Measurements from ENCODE around the gene GRIN2A.

GRIN2A gene

DNA sequence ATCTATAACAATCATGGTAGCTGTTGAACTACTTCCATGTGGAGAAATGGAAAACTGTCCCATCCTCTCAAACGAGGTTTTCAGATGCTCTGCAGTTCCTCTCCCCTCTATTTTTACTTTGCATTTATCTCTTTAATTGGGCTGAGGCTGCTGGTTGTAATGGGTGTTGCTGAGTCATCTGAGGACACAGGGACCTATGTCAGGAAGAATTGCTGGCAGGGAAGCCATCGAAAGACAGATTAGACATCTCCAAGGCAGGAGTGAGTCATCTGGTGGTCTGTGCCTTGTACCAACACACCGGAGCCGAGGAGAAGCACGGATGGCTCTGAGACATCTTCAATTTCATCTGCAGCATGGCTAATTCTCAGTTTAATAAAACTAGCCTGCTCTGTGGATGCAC lies 394.5 kb downstream of the GRIN2A start:
- no peaks in the 10 kb centered on the region for H3K36me3 Mint-ChIP-seq (ENCODE audit: low read depth)
- no peak for DNase-seq
- H3K4me3 Mint-ChIP-seq, result no peak overlapping the region
- ATAC-seq, result no peak
- H3K27ac Mint-ChIP-seq, result no peak overlapping the region
- peaks cover 1% of the 10 kb centered on the region for H3K27me3 Mint-ChIP-seq
- peaks cover 4% of the 10 kb centered on the region for H3K9me3 Mint-ChIP-seq
- H3K4me1 Mint-ChIP-seq, result no peaks in the 10 kb centered on the region

- Mint-ChIP-seq H3K4me3 (no peak overlapping the region), H3K9me3 (peaks cover 4% of the 10 kb centered on the region), H3K27me3 (peaks cover 2% of the 10 kb centered on the region), H3K36me3 (ENCODE audit: low read depth) (no peaks in the 10 kb centered on the region), H3K4me1 (no peaks in the 10 kb centered on the region), H3K27ac (no peak overlapping the region)
- ATAC-seq, result no peak
- DNase-seq, result no peak
Observed at GRCh38 chr16:9780831-9781230, 401.4 kb downstream of the GRIN2A start.

DNA sequence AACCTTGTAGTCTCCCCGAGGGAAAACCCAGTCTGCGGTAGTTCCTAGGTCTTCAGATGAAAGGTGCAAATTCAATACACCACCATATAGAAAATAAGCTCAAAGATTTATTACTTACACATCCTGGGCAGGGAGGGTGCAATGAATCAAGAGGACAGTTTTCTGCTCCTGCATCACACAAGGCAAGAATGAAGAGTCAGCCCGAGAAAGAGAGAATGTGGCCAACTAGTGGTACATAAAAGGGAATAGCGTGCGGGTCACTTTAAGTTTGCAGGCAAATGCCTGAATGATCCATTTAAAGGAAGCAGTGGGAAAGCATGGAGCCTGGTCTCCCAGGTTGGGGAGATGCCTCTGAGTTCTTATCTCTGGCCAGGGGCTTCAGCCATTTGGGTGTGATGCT lies 403.4 kb downstream of the GRIN2A start:
- H3K27me3 Mint-ChIP-seq, result peaks cover 2% of the 10 kb centered on the region
- no peak overlapping the region for H3K27ac Mint-ChIP-seq
- H3K4me1 Mint-ChIP-seq, result no peaks in the 10 kb centered on the region
- H3K9me3 Mint-ChIP-seq, result peaks cover 7% of the 10 kb centered on the region
- ATAC-seq (no peak), DNase-seq (no peak)
- no peak overlapping the region for H3K4me3 Mint-ChIP-seq
- no peaks in the 10 kb centered on the region for H3K36me3 Mint-ChIP-seq (ENCODE audit: low read depth)

- H3K4me3 Mint-ChIP-seq, result no peak overlapping the region
- peaks cover 2% of the 10 kb centered on the region for H3K27me3 Mint-ChIP-seq
- no peak for DNase-seq
- no peaks in the 10 kb centered on the region for H3K4me1 Mint-ChIP-seq
- no peak for ATAC-seq
- no peak overlapping the region for H3K27ac Mint-ChIP-seq
- peaks cover 4% of the 10 kb centered on the region for H3K9me3 Mint-ChIP-seq
- H3K36me3 Mint-ChIP-seq (ENCODE audit: low read depth), result no peaks in the 10 kb centered on the region
Observed at GRCh38 chr16:9775998-9776397, 406.2 kb downstream of the GRIN2A start.

DNA sequence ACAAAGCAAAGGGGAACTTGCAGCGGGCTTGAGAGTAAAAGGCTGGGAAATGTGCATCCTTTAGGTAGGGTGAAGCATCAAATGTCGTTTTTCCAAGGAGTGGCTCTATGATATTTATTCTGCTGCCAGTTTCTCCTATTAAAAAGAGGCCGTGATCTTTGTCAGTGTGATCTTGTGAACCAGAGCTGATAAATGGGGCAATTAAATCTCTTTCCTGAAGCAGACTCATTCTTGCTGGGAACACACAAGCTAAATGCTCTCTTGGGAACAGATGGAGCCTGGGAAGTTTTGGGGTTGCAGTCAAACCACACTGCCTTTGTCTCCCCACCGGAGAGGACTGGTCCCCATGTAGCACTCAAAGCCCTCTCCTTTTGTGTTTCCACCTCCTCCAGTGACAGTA lies 408.9 kb downstream of the GRIN2A start:
- Mint-ChIP-seq H3K27ac (no peak overlapping the region), H3K9me3 (peaks cover 4% of the 10 kb centered on the region), H3K36me3 (ENCODE audit: low read depth) (no peaks in the 10 kb centered on the region), H3K4me3 (no peak overlapping the region), H3K4me1 (no peaks in the 10 kb centered on the region), H3K27me3 (no peaks in the 10 kb centered on the region)
- DNase-seq (no peak), ATAC-seq (no peak)

- Mint-ChIP-seq H3K4me3 (no peak overlapping the region), H3K27me3 (no peaks in the 10 kb centered on the region), H3K27ac (no peak overlapping the region), H3K36me3 (ENCODE audit: low read depth) (no peaks in the 10 kb centered on the region), H3K9me3 (peaks cover 4% of the 10 kb centered on the region), H3K4me1 (no peaks in the 10 kb centered on the region)
- ATAC-seq (no peak), DNase-seq (no peak)
Observed at GRCh38 chr16:9772526-9773225, 409.6 kb downstream of the GRIN2A start.

GRCh38 chr16:9766891-9767290 lies 415.3 kb downstream of the GRIN2A start:
- no peak overlapping the region for H3K4me3 Mint-ChIP-seq
- no peaks in the 10 kb centered on the region for H3K27me3 Mint-ChIP-seq
- H3K27ac Mint-ChIP-seq, result no peak overlapping the region
- H3K9me3 Mint-ChIP-seq, result no peaks in the 10 kb centered on the region
- DNase-seq (no peak), ATAC-seq (no peak)
- no peaks in the 10 kb centered on the region for H3K36me3 Mint-ChIP-seq (ENCODE audit: low read depth)
- no peaks in the 10 kb centered on the region for H3K4me1 Mint-ChIP-seq

DNA sequence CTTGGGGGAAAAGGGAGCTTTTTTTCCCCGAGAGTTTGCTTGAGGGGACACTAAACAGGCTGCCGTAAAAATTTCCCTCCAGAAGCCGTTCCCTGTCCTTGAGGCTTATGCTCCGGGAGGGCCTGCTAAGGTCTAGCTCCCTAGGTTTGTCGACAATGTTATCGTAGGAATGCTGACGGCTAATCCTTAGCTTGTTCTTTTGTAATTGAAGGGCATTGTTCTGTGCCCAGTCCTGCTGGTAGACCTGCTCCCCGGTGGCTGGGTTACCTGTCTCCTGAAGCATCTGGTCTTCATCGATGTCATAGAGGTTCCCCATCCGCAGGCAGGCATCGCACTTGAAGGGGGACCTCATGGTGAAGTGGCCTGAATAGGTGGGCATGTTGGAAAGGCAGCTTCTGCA lies 418.7 kb downstream of the GRIN2A start:
- no peak for DNase-seq
- H3K27ac Mint-ChIP-seq, result no peak overlapping the region
- no peak overlapping the region for H3K4me3 Mint-ChIP-seq
- no peaks in the 10 kb centered on the region for H3K27me3 Mint-ChIP-seq
- ATAC-seq, result no peak
- H3K4me1 Mint-ChIP-seq, result no peaks in the 10 kb centered on the region
- H3K9me3 Mint-ChIP-seq, result no peaks in the 10 kb centered on the region
- H3K36me3 Mint-ChIP-seq (ENCODE audit: low read depth), result no peaks in the 10 kb centered on the region

DNA sequence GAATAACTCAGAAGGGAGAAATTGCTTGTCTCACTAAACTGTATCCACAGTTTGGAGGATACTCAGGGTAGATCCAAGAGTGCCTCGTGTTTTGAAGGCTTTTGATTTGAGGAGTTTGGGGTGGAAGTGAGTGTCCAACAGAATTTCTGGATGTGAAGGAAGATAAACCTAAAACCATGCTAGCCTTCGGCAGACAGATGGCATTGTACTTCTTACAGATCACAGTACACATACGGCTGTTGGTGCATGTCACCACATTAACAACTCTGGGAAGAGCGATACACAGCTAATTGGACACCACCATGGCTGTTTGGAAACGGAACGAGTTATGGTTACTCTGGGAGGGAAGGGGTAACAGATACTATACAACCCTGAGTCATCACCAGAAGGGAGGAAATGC lies 420.4 kb downstream of the GRIN2A start:
- ATAC-seq (no peak), DNase-seq (no peak)
- no peak overlapping the region for H3K4me3 Mint-ChIP-seq
- no peaks in the 10 kb centered on the region for H3K4me1 Mint-ChIP-seq
- no peaks in the 10 kb centered on the region for H3K36me3 Mint-ChIP-seq (ENCODE audit: low read depth)
- no peaks in the 10 kb centered on the region for H3K9me3 Mint-ChIP-seq
- no peak overlapping the region for H3K27ac Mint-ChIP-seq
- no peaks in the 10 kb centered on the region for H3K27me3 Mint-ChIP-seq

DNA sequence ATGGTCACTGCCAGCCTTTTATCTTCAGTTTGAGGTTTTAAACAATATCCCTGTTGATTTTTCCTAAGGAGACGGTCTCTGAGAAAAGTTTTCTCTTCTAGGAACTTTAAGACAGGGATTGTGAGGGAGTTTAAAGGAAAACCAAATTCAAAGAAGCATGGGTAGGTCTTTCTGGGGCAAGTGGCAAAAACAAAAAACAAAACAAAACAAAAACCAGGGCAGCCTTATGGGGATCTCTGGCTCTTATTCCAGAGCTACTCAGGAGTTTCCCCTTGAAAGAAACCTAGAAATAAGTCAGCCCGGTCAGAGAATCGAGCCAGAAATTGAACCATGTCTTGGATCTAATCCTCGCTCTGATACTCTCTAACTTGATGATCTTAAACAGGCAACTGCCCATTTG lies 424.5 kb downstream of the GRIN2A start:
- Mint-ChIP-seq H3K27ac (no peak overlapping the region), H3K9me3 (no peaks in the 10 kb centered on the region), H3K4me3 (no peak overlapping the region), H3K36me3 (ENCODE audit: low read depth) (no peaks in the 10 kb centered on the region), H3K27me3 (no peaks in the 10 kb centered on the region), H3K4me1 (no peaks in the 10 kb centered on the region)
- DNase-seq, result no peak
- ATAC-seq, result no peak

GRCh38 chr16:9756434-9756833 lies 425.8 kb downstream of the GRIN2A start:
- no peak overlapping the region for H3K4me3 Mint-ChIP-seq
- no peaks in the 10 kb centered on the region for H3K36me3 Mint-ChIP-seq (ENCODE audit: low read depth)
- peaks cover 8% of the 10 kb centered on the region for H3K9me3 Mint-ChIP-seq
- no peak for ATAC-seq
- no peak overlapping the region for H3K27ac Mint-ChIP-seq
- no peaks in the 10 kb centered on the region for H3K27me3 Mint-ChIP-seq
- no peak for DNase-seq
- no peaks in the 10 kb centered on the region for H3K4me1 Mint-ChIP-seq

GRCh38 chr16:9755081-9755480 lies 427.1 kb downstream of the GRIN2A start:
- Mint-ChIP-seq H3K9me3 (peaks cover 8% of the 10 kb centered on the region), H3K36me3 (ENCODE audit: low read depth) (no peaks in the 10 kb centered on the region), H3K4me3 (no peak overlapping the region), H3K4me1 (no peaks in the 10 kb centered on the region), H3K27me3 (no peaks in the 10 kb centered on the region), H3K27ac (no peak overlapping the region)
- ATAC-seq (no peak), DNase-seq (no peak)

GRCh38 chr16:9741776-9742175 lies 440.5 kb downstream of the GRIN2A start:
- DNase-seq (no peak), ATAC-seq (no peak)
- no peaks in the 10 kb centered on the region for H3K4me1 Mint-ChIP-seq
- H3K4me3 Mint-ChIP-seq, result no peak overlapping the region
- peaks cover 1% of the 10 kb centered on the region for H3K27me3 Mint-ChIP-seq
- peaks cover 5% of the 10 kb centered on the region for H3K9me3 Mint-ChIP-seq
- no peak overlapping the region for H3K27ac Mint-ChIP-seq
- no peaks in the 10 kb centered on the region for H3K36me3 Mint-ChIP-seq (ENCODE audit: low read depth)

- Mint-ChIP-seq H3K9me3 (peaks cover 5% of the 10 kb centered on the region), H3K27ac (no peak overlapping the region), H3K4me3 (no peak overlapping the region), H3K4me1 (no peaks in the 10 kb centered on the region), H3K36me3 (ENCODE audit: low read depth) (no peaks in the 10 kb centered on the region), H3K27me3 (no peaks in the 10 kb centered on the region)
- ATAC-seq (no peak), DNase-seq (no peak)
Observed at GRCh38 chr16:9739301-9739700, 442.9 kb downstream of the GRIN2A start.

GRCh38 chr16:9738690-9739089 lies 443.5 kb downstream of the GRIN2A start:
- H3K9me3 Mint-ChIP-seq, result peaks cover 5% of the 10 kb centered on the region
- H3K27ac Mint-ChIP-seq, result no peak overlapping the region
- ATAC-seq (no peak), DNase-seq (no peak)
- H3K4me3 Mint-ChIP-seq, result no peak overlapping the region
- no peaks in the 10 kb centered on the region for H3K4me1 Mint-ChIP-seq
- H3K27me3 Mint-ChIP-seq, result no peaks in the 10 kb centered on the region
- H3K36me3 Mint-ChIP-seq (ENCODE audit: low read depth), result no peaks in the 10 kb centered on the region

DNA sequence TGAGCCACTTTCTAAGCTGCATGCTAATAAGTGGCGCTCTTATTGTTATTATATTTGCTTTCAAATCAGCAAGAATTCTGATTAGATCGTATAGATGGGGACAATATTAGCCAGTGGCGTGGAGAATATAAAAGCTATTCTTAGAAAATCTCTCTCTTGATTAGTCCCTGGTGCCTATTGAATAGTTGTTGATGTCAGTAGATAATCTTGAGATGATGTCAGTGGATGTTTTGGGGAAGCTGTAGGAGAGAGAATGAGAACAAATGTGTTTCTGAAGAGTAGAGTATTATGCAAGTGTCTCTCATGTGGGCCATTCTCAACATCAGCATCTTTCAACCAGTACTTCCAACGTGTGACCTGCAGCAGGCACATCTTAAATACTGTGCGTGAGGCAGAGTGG lies 445.7 kb downstream of the GRIN2A start:
- Mint-ChIP-seq H3K4me1 (no peaks in the 10 kb centered on the region), H3K27ac (no peak overlapping the region), H3K4me3 (no peak overlapping the region), H3K9me3 (no peaks in the 10 kb centered on the region), H3K36me3 (ENCODE audit: low read depth) (no peaks in the 10 kb centered on the region), H3K27me3 (no peaks in the 10 kb centered on the region)
- DNase-seq (no peak), ATAC-seq (no peak)
